Body of pancreas (tissue), 4 donors: ENCODE results near the gene CETP.

Source experiments
- POLR2A ChIP-seq, 3 donors: fragments of 450-650 bp; IDR thresholded peaks; one replicate each; pipeline ENCODE4 v1.6.1; 2016; ENCODE audit warnings: antibody characterized with exemption in 3 of 3, mild to moderate bottlenecking in 2 of 3
- TF ChIP-seq, protein P1 (sequence below), 7 experiments: fragments of 450-650 bp in 4 of 7; fragments of 200-600 bp in 3 of 7; sonication (generic) in 3 of 7; IDR thresholded peaks; one replicate each; pipeline ENCODE4 v1.5.1; 2016 to 2019; ENCODE audit warnings: antibody characterized with exemption in 7 of 7

DNA sequence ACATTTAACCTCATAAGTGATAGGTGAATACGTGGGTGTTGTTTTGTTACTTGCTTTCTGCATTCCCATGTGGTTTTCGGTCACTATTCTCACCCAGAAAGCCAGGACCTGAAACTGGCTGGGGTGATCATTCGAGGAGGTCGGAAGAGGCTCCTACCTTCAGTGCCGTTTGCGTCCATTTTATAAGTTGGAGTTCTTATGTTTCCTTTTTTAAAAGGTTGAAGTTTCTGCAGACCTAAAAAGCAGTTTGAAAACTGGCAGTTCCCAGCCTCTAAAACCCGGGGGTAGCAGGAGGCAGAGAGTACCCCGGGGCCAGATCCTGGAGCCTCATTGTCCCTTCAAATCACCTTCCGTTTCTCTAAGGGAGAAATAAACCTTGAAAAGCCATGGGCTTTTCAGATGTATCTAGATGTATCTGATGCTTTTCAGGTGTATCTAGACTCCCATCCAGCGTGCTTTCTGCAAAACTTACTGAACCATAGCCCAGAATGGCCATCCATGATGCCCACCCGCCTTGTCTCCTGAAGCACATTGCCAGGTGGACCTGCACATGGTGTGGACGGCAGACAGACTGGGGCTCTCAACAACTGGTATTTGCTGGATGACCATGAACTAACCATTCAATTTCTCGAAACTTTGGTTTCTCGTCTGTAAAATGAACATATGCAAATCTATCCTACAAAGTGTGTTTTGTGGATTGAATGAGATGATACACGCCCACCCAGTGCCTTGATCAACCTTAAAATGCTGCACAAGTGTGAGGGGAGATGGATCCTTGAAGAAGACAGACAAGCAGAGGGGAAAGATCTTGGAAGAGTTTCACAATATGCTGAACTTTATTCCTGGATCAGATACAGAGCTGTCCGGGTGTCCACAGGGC lies 28.9 kb downstream of the CETP start:
- TF ChIP-seq, protein P1, sequence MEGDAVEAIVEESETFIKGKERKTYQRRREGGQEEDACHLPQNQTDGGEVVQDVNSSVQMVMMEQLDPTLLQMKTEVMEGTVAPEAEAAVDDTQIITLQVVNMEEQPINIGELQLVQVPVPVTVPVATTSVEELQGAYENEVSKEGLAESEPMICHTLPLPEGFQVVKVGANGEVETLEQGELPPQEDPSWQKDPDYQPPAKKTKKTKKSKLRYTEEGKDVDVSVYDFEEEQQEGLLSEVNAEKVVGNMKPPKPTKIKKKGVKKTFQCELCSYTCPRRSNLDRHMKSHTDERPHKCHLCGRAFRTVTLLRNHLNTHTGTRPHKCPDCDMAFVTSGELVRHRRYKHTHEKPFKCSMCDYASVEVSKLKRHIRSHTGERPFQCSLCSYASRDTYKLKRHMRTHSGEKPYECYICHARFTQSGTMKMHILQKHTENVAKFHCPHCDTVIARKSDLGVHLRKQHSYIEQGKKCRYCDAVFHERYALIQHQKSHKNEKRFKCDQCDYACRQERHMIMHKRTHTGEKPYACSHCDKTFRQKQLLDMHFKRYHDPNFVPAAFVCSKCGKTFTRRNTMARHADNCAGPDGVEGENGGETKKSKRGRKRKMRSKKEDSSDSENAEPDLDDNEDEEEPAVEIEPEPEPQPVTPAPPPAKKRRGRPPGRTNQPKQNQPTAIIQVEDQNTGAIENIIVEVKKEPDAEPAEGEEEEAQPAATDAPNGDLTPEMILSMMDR (IDR thresholded peaks at IDR 0.05), result no peak
- TF ChIP-seq POLR2A (IDR thresholded peaks at IDR 0.05), result no peak
